Activated CD8-positive, alpha-beta memory T cell treated with anti-CD3 and anti-CD28 coated beads, Interleukin-2, amount 50 U/mL, for 4 hours (primary cell): Measurements from ENCODE around the gene NCKAP5.
"Not testable (repeated sequence)": the region's sequence is repeated elsewhere in the genome, so short reads cannot be mapped to it uniquely, and the experiment has no call there.

Experiments used
- DNase-seq: peaks from one replicate; pipeline ENCODE4 v3.0.0-alpha.2; 2020

Gene NCKAP5

GRCh38 chr2:133496501-133497269 is 71.6 kb downstream of the NCKAP5 start:
- DNase-seq = no peak

GRCh38 chr2:133495226-133495625 is 73.0 kb downstream of the NCKAP5 start:
- DNase-seq = no peak

- DNase-seq = no peak
Observed at GRCh38 chr2:133492719-133493380, 75.4 kb downstream of the NCKAP5 start.

- DNase-seq = no peak
Observed at GRCh38 chr2:133490411-133490980, 77.8 kb downstream of the NCKAP5 start.

- no peak for DNase-seq
Observed at GRCh38 chr2:133489641-133490410, 78.4 kb downstream of the NCKAP5 start.

GRCh38 chr2:133489146-133489545 is 79.1 kb downstream of the NCKAP5 start:
- no peak for DNase-seq

GRCh38 chr2:133486771-133487191 is 81.5 kb downstream of the NCKAP5 start:
- DNase-seq = no peak

GRCh38 chr2:133485868-133486267 is 82.4 kb downstream of the NCKAP5 start:
- DNase-seq = no peak

GRCh38 chr2:133484784-133485183 is 83.5 kb downstream of the NCKAP5 start:
- no peak for DNase-seq

GRCh38 chr2:133484106-133484505 is 84.2 kb downstream of the NCKAP5 start:
- no peak for DNase-seq

- DNase-seq = no peak
Observed at GRCh38 chr2:133483181-133483580, 85.1 kb downstream of the NCKAP5 start.

GRCh38 chr2:133480707-133481429 is 87.4 kb downstream of the NCKAP5 start:
- no peak for DNase-seq

GRCh38 chr2:133477616-133477990 is 90.7 kb downstream of the NCKAP5 start:
- no peak for DNase-seq

GRCh38 chr2:133476931-133477615 is 91.2 kb downstream of the NCKAP5 start:
- DNase-seq = no peak

- no peak for DNase-seq
Observed at GRCh38 chr2:133476286-133476685, 92.0 kb downstream of the NCKAP5 start.

- DNase-seq = no peak
Observed at GRCh38 chr2:133475610-133476009, 92.7 kb downstream of the NCKAP5 start.

GRCh38 chr2:133470446-133470845 is 97.8 kb downstream of the NCKAP5 start:
- not testable (repeated sequence) for DNase-seq

GRCh38 chr2:133462811-133463210 is 105.5 kb downstream of the NCKAP5 start:
- no peak for DNase-seq

GRCh38 chr2:133461484-133461883 is 106.8 kb downstream of the NCKAP5 start:
- DNase-seq = no peak

GRCh38 chr2:133459590-133459989 is 108.7 kb downstream of the NCKAP5 start:
- no peak for DNase-seq

GRCh38 chr2:133458280-133458679 is 110.0 kb downstream of the NCKAP5 start:
- no peak for DNase-seq

GRCh38 chr2:133457861-133458260 is 110.4 kb downstream of the NCKAP5 start:
- no peak for DNase-seq
